H1 (cell line): ENCODE data around the gene POU6F2.

ENCODE experiments used
- EGR1 ChIP-seq: IDR thresholded peaks from 2 replicates; pipeline ENCODE4 v1.6.1; 2011; ENCODE audit warnings: low read depth, low read length, borderline replicate concordance
- JUND ChIP-seq: IDR thresholded peaks from 2 replicates; pipeline ENCODE4 v1.6.1; 2011; ENCODE audit warnings: mild to moderate bottlenecking, improper control_type of control experiment, low read length
- POLR2A ChIP-seq, 2 experiments: IDR thresholded peaks; 1 replicate in 1 of 2; 2 replicates in 1 of 2; pipeline ENCODE4 v1.6.1; 2011; ENCODE audit warnings: low read depth in 2 of 2, low read length in 2 of 2, mild to moderate bottlenecking in 2 of 2; ENCODE audit errors: control extremely low read depth in 1 of 2
- TF ChIP-seq, protein P1 (sequence below): IDR thresholded peaks from 2 replicates; pipeline ENCODE4 v1.6.1; 2012; ENCODE audit warnings: low read length, inconsistent platforms

DNA sequence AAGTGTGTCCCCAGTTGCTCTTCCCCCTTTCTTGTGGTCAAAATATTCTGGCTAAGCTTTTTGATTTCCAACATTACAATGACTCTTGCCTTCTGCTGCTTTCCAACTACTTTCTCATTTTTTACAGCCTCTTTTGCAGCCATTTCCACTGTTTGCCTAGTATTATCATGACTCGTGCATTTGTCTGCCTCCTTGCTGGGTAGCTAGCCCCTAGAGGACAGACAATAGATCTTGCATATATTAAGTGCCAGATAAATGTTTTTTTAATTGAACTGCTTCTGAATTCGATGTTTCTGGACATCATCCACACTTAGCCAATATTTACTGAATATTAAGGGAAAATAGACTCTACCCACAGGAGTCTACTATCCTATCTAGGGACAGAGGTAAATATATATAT is 124.5 kb downstream of the POU6F2 start:
- TF ChIP-seq JUND (no peak), POLR2A (IDR thresholded peaks at IDR 0.05; ENCODE audit: control extremely low read depth in 1 of 2, low read depth in 2 of 2, low read length in 2 of 2) (no peak), EGR1 (no peak)
- TF ChIP-seq, protein P1, sequence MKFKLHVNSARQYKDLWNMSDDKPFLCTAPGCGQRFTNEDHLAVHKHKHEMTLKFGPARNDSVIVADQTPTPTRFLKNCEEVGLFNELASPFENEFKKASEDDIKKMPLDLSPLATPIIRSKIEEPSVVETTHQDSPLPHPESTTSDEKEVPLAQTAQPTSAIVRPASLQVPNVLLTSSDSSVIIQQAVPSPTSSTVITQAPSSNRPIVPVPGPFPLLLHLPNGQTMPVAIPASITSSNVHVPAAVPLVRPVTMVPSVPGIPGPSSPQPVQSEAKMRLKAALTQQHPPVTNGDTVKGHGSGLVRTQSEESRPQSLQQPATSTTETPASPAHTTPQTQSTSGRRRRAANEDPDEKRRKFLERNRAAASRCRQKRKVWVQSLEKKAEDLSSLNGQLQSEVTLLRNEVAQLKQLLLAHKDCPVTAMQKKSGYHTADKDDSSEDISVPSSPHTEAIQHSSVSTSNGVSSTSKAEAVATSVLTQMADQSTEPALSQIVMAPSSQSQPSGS: no peak
